SK-N-MC (cell line): ENCODE measurements around the gene POFUT2.

Source experiments
- EZH2 ChIP-seq: fragments of 200-600 bp; sonication (generic); IDR thresholded peaks from one replicate; pipeline ENCODE4 v1.6.1; 2017; ENCODE audit warnings: antibody characterized with exemption
- FOXP2 ChIP-seq: optimal IDR thresholded peaks from 2 replicates; pipeline ENCODE3; 2011; ENCODE audit warnings: mild to moderate bottlenecking, moderate library complexity; ENCODE audit not compliant: insufficient read depth; ENCODE audit errors: extremely low read length, control extremely low read depth
- POLR2AphosphoS5 ChIP-seq: IDR thresholded peaks from 2 replicates; pipeline ENCODE4 v1.6.1; 2012; ENCODE audit warnings: mild to moderate bottlenecking, low read depth, low read length, borderline replicate concordance

- TF ChIP-seq POLR2AphosphoS5 (no peak), EZH2 (no peak), FOXP2 (no peak)
Measured at GRCh38 chr21:45301521-45302081, 13.9 kb upstream of the POFUT2 start.
